ENCODE measurements around the gene ANKRD37. TPM values are rescaled to one million over a fixed set of nuclear protein-coding genes. Genes with fewer than 3 reads are reported as not detected.

The ANKRD37 gene
- total RNA-seq, 1 donor from 2014 or later = 4.2 TPM

DNA sequence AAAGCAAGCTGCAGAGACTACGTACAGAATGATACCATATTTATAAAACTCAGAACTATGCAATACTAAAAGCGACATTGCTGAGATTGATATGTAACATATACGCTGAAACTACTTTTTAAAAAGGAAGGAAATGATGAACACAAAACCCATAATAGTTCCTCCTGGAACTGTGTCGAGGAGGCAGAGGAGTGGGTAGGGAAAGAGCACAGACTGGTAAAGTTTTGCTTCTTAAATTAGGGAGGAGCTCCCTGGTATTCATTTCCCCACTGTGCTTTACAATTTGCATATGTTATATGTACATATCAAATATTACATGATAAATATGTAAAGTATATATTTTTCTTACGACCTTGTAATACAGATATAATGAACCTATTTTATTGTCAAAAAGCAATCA lies 15.2 kb downstream of the ANKRD37 start:
- Mint-ChIP-seq H3K27me3 (ENCODE audit: unreplicated experiment) (no peaks in the 10 kb centered on the region), H3K4me3 (ENCODE audit: unreplicated experiment) (no peak overlapping the region), H3K9me3 (ENCODE audit: unreplicated experiment) (peaks cover 6% of the 10 kb centered on the region), H3K4me1 (ENCODE audit: unreplicated experiment) (no peaks in the 10 kb centered on the region), H3K36me3 (ENCODE audit: unreplicated experiment) (peaks cover 38% of the 10 kb centered on the region), H3K27ac (ENCODE audit: unreplicated experiment) (no peak overlapping the region)
- no peak for DNase-seq (ENCODE audit: extremely low spot score, unreplicated experiment)
- TF ChIP-seq, protein P1, sequence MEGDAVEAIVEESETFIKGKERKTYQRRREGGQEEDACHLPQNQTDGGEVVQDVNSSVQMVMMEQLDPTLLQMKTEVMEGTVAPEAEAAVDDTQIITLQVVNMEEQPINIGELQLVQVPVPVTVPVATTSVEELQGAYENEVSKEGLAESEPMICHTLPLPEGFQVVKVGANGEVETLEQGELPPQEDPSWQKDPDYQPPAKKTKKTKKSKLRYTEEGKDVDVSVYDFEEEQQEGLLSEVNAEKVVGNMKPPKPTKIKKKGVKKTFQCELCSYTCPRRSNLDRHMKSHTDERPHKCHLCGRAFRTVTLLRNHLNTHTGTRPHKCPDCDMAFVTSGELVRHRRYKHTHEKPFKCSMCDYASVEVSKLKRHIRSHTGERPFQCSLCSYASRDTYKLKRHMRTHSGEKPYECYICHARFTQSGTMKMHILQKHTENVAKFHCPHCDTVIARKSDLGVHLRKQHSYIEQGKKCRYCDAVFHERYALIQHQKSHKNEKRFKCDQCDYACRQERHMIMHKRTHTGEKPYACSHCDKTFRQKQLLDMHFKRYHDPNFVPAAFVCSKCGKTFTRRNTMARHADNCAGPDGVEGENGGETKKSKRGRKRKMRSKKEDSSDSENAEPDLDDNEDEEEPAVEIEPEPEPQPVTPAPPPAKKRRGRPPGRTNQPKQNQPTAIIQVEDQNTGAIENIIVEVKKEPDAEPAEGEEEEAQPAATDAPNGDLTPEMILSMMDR (IDR thresholded peaks at IDR 0.05) = no peak

DNA sequence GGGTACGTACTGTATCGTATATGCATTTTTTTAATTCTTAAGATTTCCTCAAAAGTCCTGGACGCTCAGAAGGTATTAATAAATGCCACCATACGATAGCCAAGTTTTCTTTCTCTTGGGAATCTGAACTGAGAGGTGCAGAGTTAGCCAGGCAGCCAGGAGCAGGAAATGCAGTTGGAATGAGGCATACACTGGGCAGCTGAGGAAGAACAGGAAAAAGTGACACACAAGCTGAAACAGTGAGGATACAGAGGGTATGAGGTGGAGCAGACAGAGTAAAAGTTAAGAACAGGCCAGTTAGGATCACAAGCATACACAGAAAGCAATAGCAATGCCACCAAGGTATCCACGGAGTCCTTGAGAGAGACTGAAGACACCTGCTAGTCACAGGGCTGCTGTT lies 15.8 kb downstream of the ANKRD37 start:
- no peak overlapping the region for H3K27ac Mint-ChIP-seq (ENCODE audit: unreplicated experiment)

DNA sequence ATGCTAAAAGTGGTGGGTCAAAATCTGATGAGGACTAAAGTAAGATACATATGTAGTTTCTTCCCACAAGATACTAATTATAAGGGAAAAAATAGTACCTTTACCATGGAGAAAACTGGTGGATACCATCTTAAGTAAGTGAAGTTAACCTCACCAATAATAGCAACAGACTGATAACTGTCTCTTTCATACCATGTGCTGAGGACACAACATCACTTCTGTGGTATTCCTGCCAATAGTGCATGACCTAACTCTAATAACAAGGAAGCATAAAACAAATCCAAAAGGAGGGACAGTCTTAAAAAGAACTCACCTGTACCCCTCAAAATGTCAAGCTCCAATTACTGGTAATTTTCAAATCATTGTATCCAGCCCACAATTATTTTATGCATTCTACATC lies 20.3 kb downstream of the ANKRD37 start:
- Mint-ChIP-seq H3K27ac (ENCODE audit: unreplicated experiment) (no peak overlapping the region), H3K4me3 (ENCODE audit: unreplicated experiment) (no peak overlapping the region), H3K9me3 (ENCODE audit: unreplicated experiment) (no peaks in the 10 kb centered on the region), H3K27me3 (ENCODE audit: unreplicated experiment) (no peaks in the 10 kb centered on the region), H3K36me3 (ENCODE audit: unreplicated experiment) (peaks cover 36% of the 10 kb centered on the region), H3K4me1 (ENCODE audit: unreplicated experiment) (peaks cover 6% of the 10 kb centered on the region)
- no peak for DNase-seq (ENCODE audit: extremely low spot score, unreplicated experiment)
- TF ChIP-seq, protein P1 (IDR thresholded peaks at IDR 0.05) = no peak

More for the DNA sequence above, 15.8 kb downstream of the ANKRD37 start:
- Mint-ChIP-seq H3K27me3 (ENCODE audit: unreplicated experiment) (no peaks in the 10 kb centered on the region), H3K9me3 (ENCODE audit: unreplicated experiment) (peaks cover 6% of the 10 kb centered on the region), H3K4me1 (ENCODE audit: unreplicated experiment) (no peaks in the 10 kb centered on the region), H3K36me3 (ENCODE audit: unreplicated experiment) (peaks cover 42% of the 10 kb centered on the region), H3K4me3 (ENCODE audit: unreplicated experiment) (no peak overlapping the region)
- TF ChIP-seq, protein P1 (IDR thresholded peaks at IDR 0.05) = no peak
- DNase-seq (ENCODE audit: extremely low spot score, unreplicated experiment) = no peak

DNA sequence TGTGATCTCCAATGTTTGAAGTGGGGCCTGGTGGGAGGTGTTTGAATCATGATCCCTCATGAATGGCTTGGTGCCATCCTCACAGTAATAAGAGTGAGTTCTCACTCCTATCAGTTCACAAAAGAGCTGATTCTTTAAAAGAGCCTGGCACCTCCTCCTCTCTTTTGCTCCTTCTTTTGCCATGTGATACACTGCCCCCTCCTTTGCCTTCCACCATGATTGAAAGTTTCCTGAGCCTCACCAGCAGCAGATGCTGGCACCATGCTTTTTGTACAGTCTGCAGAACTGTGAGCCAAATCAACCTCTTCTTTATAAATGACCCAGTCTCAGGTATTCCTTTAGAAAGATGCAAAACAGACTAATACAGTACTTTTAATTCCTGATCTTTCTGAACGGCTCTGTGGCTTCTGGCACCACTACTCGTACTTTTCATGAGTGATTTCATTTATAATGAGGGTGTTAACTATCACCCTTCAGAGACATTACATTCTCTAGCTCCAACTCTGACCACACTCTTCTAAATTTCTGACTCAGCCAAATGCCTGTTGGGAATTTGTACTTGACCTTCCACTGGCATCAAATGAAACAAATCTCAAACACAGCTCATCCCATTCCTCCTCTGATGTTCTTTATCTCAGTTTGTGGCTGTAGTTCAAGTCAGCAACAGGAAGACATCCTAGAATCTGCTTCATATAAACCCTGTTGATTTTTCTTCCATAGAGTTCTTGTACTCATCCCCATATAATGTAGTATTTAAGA lies 24.9 kb downstream of the ANKRD37 start:
- TF ChIP-seq, protein P1 (IDR thresholded peaks at IDR 0.05) = no peak
- Mint-ChIP-seq H3K4me3 (ENCODE audit: unreplicated experiment) (no peak overlapping the region), H3K27ac (ENCODE audit: unreplicated experiment) (peak overlapping the region; percentile 32), H3K36me3 (ENCODE audit: unreplicated experiment) (peaks cover 24% of the 10 kb centered on the region), H3K9me3 (ENCODE audit: unreplicated experiment) (no peaks in the 10 kb centered on the region), H3K27me3 (ENCODE audit: unreplicated experiment) (no peaks in the 10 kb centered on the region), H3K4me1 (ENCODE audit: unreplicated experiment) (peaks cover 30% of the 10 kb centered on the region)
- DNase-seq (ENCODE audit: extremely low spot score, unreplicated experiment) = no peak

GRCh38 chr4:185424905-185425646 lies 28.4 kb downstream of the ANKRD37 start:
- no peak for DNase-seq (ENCODE audit: extremely low spot score, unreplicated experiment)
- H3K9me3 Mint-ChIP-seq (ENCODE audit: unreplicated experiment) = no peaks in the 10 kb centered on the region
- H3K36me3 Mint-ChIP-seq (ENCODE audit: unreplicated experiment) = peaks cover 10% of the 10 kb centered on the region
- H3K4me3 Mint-ChIP-seq (ENCODE audit: unreplicated experiment) = peak overlapping the region; percentile 87
- H3K4me1 Mint-ChIP-seq (ENCODE audit: unreplicated experiment) = peaks cover 30% of the 10 kb centered on the region
- TF ChIP-seq, protein P1 (IDR thresholded peaks at IDR 0.05) = no peak
- peak overlapping the region; percentile 100 for H3K27ac Mint-ChIP-seq (ENCODE audit: unreplicated experiment)
- H3K27me3 Mint-ChIP-seq (ENCODE audit: unreplicated experiment) = no peaks in the 10 kb centered on the region
